H1 (cell line): Measurements from ENCODE around the gene TEDDM1. TPM values are rescaled to one million over a fixed set of nuclear protein-coding genes. Genes with fewer than 3 reads are reported as not detected.
A peak's percentile ranks its signal among the peaks of the same experiment; 100 is the strongest.

Experiments
- ASH2L ChIP-seq: fragments of 200-600, 300-600 bp; sonication (generic); IDR thresholded peaks from one replicate; pipeline ENCODE4 v1.7.1; 2017; ENCODE audit warnings: low read length
- CREB1 ChIP-seq: IDR thresholded peaks from 2 replicates; pipeline ENCODE4 v1.6.1; 2012; ENCODE audit warnings: inconsistent platforms
- CTBP2 ChIP-seq: IDR thresholded peaks from 2 replicates; pipeline ENCODE4 v1.7.0; 2011; ENCODE audit warnings: borderline replicate concordance, mild to moderate bottlenecking, moderate library complexity, mixed read lengths, low read length; ENCODE audit not compliant: insufficient read depth, insufficient read length
- EP300 ChIP-seq, 2 experiments: IDR thresholded peaks; 1 replicate in 1 of 2; 2 replicates in 1 of 2; pipeline ENCODE4 v1.6.1; 2011 to 2012; ENCODE audit warnings: low read depth in 2 of 2, low read length in 2 of 2, mild to moderate bottlenecking in 2 of 2, borderline replicate concordance in 1 of 2, inconsistent platforms in 1 of 2, moderate library complexity in 1 of 2
- GABPA ChIP-seq: IDR thresholded peaks from 2 replicates; pipeline ENCODE4 v1.6.1; 2011; ENCODE audit warnings: mild to moderate bottlenecking, low read length, moderate library complexity, borderline replicate concordance; ENCODE audit not compliant: insufficient read depth
- HDAC2 ChIP-seq, 2 experiments: fragments of 300-600 bp in 1 of 2; sonication (generic) in 1 of 2; IDR thresholded peaks; 2 replicates each; pipeline ENCODE4 v1.6.1; 2011 to 2012; ENCODE audit warnings: low read depth in 2 of 2, low read length in 2 of 2, mild to moderate bottlenecking in 2 of 2, moderate library complexity in 2 of 2, borderline replicate concordance in 1 of 2, inconsistent platforms in 1 of 2
- KDM4A ChIP-seq: IDR thresholded peaks from one replicate; pipeline ENCODE4 v1.7.1; 2012; ENCODE audit warnings: low read depth, mild to moderate bottlenecking, moderate library complexity, low read length, inconsistent platforms; ENCODE audit not compliant: severe bottlenecking
- POLR2AphosphoS5 ChIP-seq: IDR thresholded peaks from 2 replicates; pipeline ENCODE4 v1.6.1; 2011; ENCODE audit warnings: low read depth, low read length
- RBBP5 ChIP-seq: IDR thresholded peaks from 2 replicates; pipeline ENCODE4 v1.7.1; 2012; ENCODE audit warnings: low read depth, mild to moderate bottlenecking, inconsistent platforms, low read length, moderate library complexity, borderline replicate concordance
- RNF2 ChIP-seq: fragments of 200-900, 300-1000 bp; sonication (generic); IDR thresholded peaks from 2 replicates; pipeline ENCODE4 v1.7.1; 2016; ENCODE audit warnings: borderline replicate concordance, low read depth, mild to moderate bottlenecking, antibody characterized with exemption, low read length; ENCODE audit not compliant: poor library complexity, severe bottlenecking; ENCODE audit errors: missing control alignments
- SIX5 ChIP-seq: IDR thresholded peaks from 2 replicates; pipeline ENCODE4 v1.6.1; 2011; ENCODE audit warnings: mild to moderate bottlenecking, low read depth, low read length
- SUZ12 ChIP-seq: fragments of 200-600 bp; sonication (generic); IDR thresholded peaks from 2 replicates; pipeline ENCODE4 v1.6.1; 2012; ENCODE audit warnings: mild to moderate bottlenecking, inconsistent platforms, low read length, moderate library complexity, mixed read lengths
- TAF1 ChIP-seq: IDR thresholded peaks from 2 replicates; pipeline ENCODE4 v1.6.1; 2011; ENCODE audit warnings: mild to moderate bottlenecking, low read depth, low read length
- TAF7 ChIP-seq: optimal IDR thresholded peaks from 2 replicates; pipeline ENCODE3; 2011; ENCODE audit warnings: low read depth, mild to moderate bottlenecking, inconsistent platforms, low read length, moderate library complexity, borderline replicate concordance
- polyA plus RNA-seq, 7 experiments: library from polyadenylated mRNA; depleted of rRNA in 3 of 7; stranded (reverse) in 5 of 7; unstranded in 2 of 7; fragments of >200 nt in 5 of 7; fragments of 200-250 nt in 2 of 7; gene quantifications; 1 replicate in 5 of 7; 2 replicates in 1 of 7; 4 replicates in 1 of 7; pipeline versions ENCODE4 v1.2.1 to v1.2.3, GENCODE V29; 2011 to 2013; ENCODE audit warnings: missing spikeins in 2 of 7, mixed read lengths in 2 of 7
- total RNA-seq: library from RNA; stranded (reverse); fragmentation: NEBNext Ultra II Directional; extraction: Animal tissue kit (Norgen Biotek cat#: 25700); gene quantifications from 2 replicates; pipeline ENCODE4 v1.2.1, GENCODE V29; 2021
- TF ChIP-seq, protein P1 (sequence below), 3 experiments: IDR thresholded peaks; 1 replicate in 2 of 3; 2 replicates in 1 of 3; pipeline versions ENCODE4 v1.5.1 to v1.6.1; 2011; ENCODE audit warnings: low read length in 3 of 3, mild to moderate bottlenecking in 3 of 3, inconsistent platforms in 2 of 3, low read depth in 1 of 3, moderate library complexity in 1 of 3; ENCODE audit not compliant: insufficient read depth in 1 of 3; ENCODE audit errors: control extremely low read depth in 1 of 3

TEDDM1 gene
- total and polyA plus RNA-seq, 2 of the 8 experiments (the other 6 are each of a cell fraction or from before 2014, with no cell fraction given) = not detected

DNA sequence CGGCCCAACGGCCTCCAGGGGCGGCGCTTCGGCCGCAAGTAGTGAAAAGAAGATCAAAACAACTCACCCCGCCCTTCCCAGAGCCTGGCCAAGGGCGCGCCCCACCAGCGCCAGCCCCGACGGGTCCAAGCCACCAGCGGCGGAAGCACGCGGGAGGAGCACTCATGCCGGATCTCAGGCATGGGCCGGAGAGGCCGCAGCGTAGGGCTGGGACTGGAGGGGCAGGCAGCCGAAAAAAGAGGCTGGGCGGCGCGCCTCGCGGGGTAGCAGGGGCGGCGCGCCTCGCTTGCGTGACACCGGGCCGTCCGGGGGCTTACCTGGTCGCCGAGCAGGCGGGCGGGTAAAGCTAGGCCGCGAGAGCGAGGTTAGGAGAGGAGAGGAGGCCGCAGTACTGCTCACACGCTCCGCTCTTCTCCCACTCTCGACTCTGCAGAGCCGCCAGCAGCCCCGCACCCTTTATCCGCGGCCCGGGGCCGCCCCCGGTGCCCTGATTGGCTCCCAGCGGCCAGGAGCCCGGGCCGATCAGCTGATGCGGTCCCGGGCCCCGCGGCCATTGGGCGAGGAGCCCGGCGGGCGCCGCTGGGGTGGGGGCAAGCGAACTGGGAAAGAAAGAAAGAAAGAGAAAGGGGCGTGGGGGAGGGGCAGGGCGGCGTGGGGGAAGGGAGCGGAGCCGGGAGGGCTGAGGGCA, 9.0 kb downstream of the TEDDM1 start, which contains the start of gene GLUL (continued):
- TF ChIP-seq HDAC2 (IDR thresholded peaks at IDR 0.05; ENCODE audit: borderline replicate concordance in 1 of 2, low read depth in 2 of 2, low read length in 2 of 2) (0 out of 4 replicates have a peak, but pooled peaks of 1 of the 2 experiments have one; percentile 35), TAF1 (peak; percentile 99), SUZ12 (no peak), CREB1 (no peak; the same call in 1 of the 2 replicates), SIX5 (no peak), GABPA (no peak), RNF2 (no peak), CTBP2 (no peak), POLR2AphosphoS5 (peak; percentile 97), ASH2L (no peak), TAF7 (peak; percentile 98), KDM4A (peak; percentile 50), RBBP5 (no peak), EP300 (IDR thresholded peaks at IDR 0.05; ENCODE audit: borderline replicate concordance in 1 of 2, low read depth in 2 of 2, low read length in 2 of 2) (no peak)
- TF ChIP-seq, protein P1, sequence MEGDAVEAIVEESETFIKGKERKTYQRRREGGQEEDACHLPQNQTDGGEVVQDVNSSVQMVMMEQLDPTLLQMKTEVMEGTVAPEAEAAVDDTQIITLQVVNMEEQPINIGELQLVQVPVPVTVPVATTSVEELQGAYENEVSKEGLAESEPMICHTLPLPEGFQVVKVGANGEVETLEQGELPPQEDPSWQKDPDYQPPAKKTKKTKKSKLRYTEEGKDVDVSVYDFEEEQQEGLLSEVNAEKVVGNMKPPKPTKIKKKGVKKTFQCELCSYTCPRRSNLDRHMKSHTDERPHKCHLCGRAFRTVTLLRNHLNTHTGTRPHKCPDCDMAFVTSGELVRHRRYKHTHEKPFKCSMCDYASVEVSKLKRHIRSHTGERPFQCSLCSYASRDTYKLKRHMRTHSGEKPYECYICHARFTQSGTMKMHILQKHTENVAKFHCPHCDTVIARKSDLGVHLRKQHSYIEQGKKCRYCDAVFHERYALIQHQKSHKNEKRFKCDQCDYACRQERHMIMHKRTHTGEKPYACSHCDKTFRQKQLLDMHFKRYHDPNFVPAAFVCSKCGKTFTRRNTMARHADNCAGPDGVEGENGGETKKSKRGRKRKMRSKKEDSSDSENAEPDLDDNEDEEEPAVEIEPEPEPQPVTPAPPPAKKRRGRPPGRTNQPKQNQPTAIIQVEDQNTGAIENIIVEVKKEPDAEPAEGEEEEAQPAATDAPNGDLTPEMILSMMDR (IDR thresholded peaks at IDR 0.05; ENCODE audit: control extremely low read depth in 1 of 3, insufficient read depth in 1 of 3, low read depth in 1 of 3, low read length in 3 of 3) = no peak
